HUES64 (cell line): ENCODE measurements around the gene TBC1D2B.

Source experiments
- H3K27ac ChIP-seq: 2 replicates; pipeline ENCODE4 v1.7.0; 2013; ENCODE audit warnings: low read depth, low read length, inconsistent platforms
- H3K27me3 ChIP-seq: 2 replicates; pipeline ENCODE4 v1.6.1; 2013; ENCODE audit warnings: mild to moderate bottlenecking, low read length; ENCODE audit not compliant: insufficient read depth
- H3K36me3 ChIP-seq: 2 replicates; pipeline ENCODE4 v1.6.1; 2013; ENCODE audit warnings: mild to moderate bottlenecking, low read length; ENCODE audit not compliant: insufficient read depth
- H3K4me1 ChIP-seq: 2 replicates; pipeline ENCODE4 v1.6.1; 2013; ENCODE audit warnings: mild to moderate bottlenecking, low read length, moderate library complexity; ENCODE audit not compliant: insufficient read depth
- H3K4me3 ChIP-seq: 2 replicates; pipeline ENCODE4 v1.5.1; 2013; ENCODE audit warnings: mild to moderate bottlenecking, low read length, moderate library complexity
- H3K9ac ChIP-seq: 2 replicates; pipeline ENCODE4 v1.6.1; 2013; ENCODE audit warnings: mild to moderate bottlenecking, low read depth, low read length
- H3K9me3 ChIP-seq: 2 replicates; pipeline ENCODE4 v1.6.1; 2013; ENCODE audit warnings: low read depth, low read length; ENCODE audit not compliant: insufficient read depth
- WGBS: fragments of 150-250, 120-280 bp; methylation state at CpG from one replicate; pipeline ENCODE4 v1.1.7; 2013; ENCODE audit warnings: missing lambda C conversion rate; 5-methylcytosine and 5-hydroxymethylcytosine counted together

The TBC1D2B gene

DNA sequence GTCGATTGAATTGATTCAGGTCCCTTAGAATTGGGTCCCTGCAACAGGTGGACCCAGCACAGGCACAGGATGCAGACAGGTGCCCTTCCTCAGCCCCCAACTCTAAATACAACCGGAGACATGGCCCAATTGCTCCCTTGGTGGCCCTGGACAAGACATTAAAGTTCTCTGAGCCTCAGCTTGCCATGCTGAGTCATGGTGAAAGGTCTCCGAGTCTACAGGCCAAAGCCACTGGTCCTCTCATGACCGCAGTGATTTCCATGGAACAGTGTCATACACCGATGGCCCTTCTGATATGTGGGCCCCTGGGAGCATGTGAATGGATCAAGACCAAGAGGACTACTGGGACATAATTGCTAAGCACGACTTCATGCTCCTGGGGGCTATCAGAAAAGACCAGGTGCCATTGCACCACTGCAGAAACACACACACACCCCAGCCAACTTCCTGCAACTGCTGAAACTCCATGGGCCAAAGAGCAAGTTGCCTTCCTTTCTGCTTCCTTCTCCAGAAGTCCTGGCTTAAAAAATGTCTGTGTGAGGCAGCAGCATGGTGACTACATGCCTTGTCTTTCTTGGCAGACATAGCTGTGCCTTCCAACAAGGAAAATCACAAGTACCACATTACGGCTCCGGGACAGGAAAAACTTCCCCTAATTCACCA lies 38.8 kb downstream of the TBC1D2B start:
- Histone ChIP-seq H3K36me3 (no peaks in the 10 kb centered on the region), H3K27ac (no peak overlapping the region), H3K27me3 (no peaks in the 10 kb centered on the region), H3K9me3 (no peaks in the 10 kb centered on the region), H3K4me1 (no peaks in the 10 kb centered on the region), H3K9ac (no peak overlapping the region), H3K4me3 (no peak overlapping the region)
- 94% methylated on average over 8 of the region's 8 CpGs for WGBS

DNA sequence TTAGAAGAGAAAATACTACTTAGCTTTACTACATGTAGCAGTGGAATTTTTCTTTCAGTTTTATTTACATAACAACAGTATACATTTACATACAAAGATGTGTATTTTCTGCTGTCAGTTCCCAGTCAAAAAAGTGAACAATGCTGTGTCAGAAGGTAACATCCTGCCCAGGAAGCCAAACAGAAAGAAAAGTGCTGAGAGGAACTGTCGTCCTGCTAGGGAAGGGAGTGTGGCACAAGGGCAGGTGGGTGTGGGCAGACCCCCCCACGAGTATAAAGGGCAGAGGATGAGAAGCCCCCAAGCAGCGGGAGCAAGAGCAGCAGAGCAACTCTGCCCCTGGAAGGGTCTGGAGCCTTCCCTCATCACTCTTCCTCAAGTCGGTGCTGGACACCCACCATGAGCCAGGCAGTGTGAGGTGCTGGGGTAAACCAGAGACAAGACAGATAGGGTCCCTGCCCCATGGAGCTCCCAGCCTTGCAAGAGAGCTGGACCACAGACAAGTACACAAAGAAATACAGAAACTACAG lies 39.7 kb downstream of the TBC1D2B start:
- H3K4me1 ChIP-seq = no peaks in the 10 kb centered on the region
- H3K9me3 ChIP-seq = no peaks in the 10 kb centered on the region
- WGBS = 77% methylated on average over 4 of the region's 4 CpGs
- H3K27ac ChIP-seq = no peak overlapping the region
- no peak overlapping the region for H3K4me3 ChIP-seq
- no peaks in the 10 kb centered on the region for H3K36me3 ChIP-seq
- H3K27me3 ChIP-seq = no peaks in the 10 kb centered on the region
- no peak overlapping the region for H3K9ac ChIP-seq

- H3K36me3 ChIP-seq = no peaks in the 10 kb centered on the region
- H3K4me3 ChIP-seq = no peak overlapping the region
- no peak overlapping the region for H3K9ac ChIP-seq
- no peaks in the 10 kb centered on the region for H3K4me1 ChIP-seq
- no peaks in the 10 kb centered on the region for H3K9me3 ChIP-seq
- WGBS = 74% methylated on average over 7 of the region's 7 CpGs
- H3K27ac ChIP-seq = no peak overlapping the region
- no peaks in the 10 kb centered on the region for H3K27me3 ChIP-seq
These were observed 40.2 kb downstream of the TBC1D2B start for GRCh38 chr15:78037328-78037727.

- H3K4me1 ChIP-seq = no peaks in the 10 kb centered on the region
- H3K27me3 ChIP-seq = no peaks in the 10 kb centered on the region
- no peak overlapping the region; the same call in 1 of the 2 replicates for H3K9ac ChIP-seq
- H3K36me3 ChIP-seq = no peaks in the 10 kb centered on the region
- no peaks in the 10 kb centered on the region for H3K9me3 ChIP-seq
- no peak overlapping the region for H3K4me3 ChIP-seq
- 90% methylated on average over 6 of the region's 6 CpGs for WGBS
- H3K27ac ChIP-seq = no peak overlapping the region
These were observed 41.5 kb downstream of the TBC1D2B start for GRCh38 chr15:78035861-78036476.

- H3K4me3 ChIP-seq = no peak overlapping the region
- H3K9ac ChIP-seq = no peak overlapping the region
- H3K9me3 ChIP-seq = no peaks in the 10 kb centered on the region
- H3K27ac ChIP-seq = no peak overlapping the region
- H3K36me3 ChIP-seq = no peaks in the 10 kb centered on the region
- H3K27me3 ChIP-seq = no peaks in the 10 kb centered on the region
- no peaks in the 10 kb centered on the region for H3K4me1 ChIP-seq
- WGBS = 91% methylated on average over 3 of the region's 4 CpGs
These were observed 42.2 kb downstream of the TBC1D2B start for GRCh38 chr15:78035321-78035751.

DNA sequence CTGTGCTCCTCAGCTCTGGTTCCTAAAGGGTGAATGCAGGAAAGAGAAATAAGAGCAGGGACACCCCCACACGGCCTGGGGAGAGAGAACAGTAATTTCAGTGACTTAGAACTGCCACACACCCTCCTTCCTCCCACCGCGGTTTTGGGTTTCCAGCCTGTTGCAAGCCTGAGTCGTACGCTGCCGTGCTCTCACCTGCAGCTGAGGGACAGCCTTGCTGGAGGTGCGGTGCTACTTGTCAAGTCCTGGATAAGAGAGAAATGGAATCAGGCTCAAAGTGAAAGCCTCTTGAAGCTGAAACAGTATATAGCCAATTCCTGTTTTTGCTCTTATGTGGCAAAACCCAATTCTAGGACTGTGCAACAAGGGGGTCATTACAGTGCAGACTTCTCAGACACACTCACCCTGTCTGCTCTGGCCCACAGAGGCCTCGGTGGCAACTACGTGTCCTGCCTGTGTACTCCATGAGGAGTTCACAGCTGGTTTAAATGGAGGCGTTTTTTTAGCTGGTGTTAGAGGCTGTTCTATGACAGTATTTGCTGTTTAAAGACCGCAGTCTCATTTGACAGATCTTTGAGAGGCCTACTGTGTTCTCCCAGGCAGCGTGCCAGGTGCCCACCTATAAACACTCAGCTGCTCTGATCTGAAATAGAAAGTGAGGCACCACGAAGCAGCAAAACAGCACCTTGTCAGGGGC lies 42.9 kb downstream of the TBC1D2B start:
- H3K4me3 ChIP-seq = no peak overlapping the region
- no peaks in the 10 kb centered on the region for H3K9me3 ChIP-seq
- no peak overlapping the region for H3K9ac ChIP-seq
- no peak overlapping the region for H3K27ac ChIP-seq
- peaks cover 2% of the 10 kb centered on the region for H3K36me3 ChIP-seq
- H3K4me1 ChIP-seq = no peaks in the 10 kb centered on the region
- WGBS = 83% methylated on average over 13 of the region's 13 CpGs
- H3K27me3 ChIP-seq = no peaks in the 10 kb centered on the region

DNA sequence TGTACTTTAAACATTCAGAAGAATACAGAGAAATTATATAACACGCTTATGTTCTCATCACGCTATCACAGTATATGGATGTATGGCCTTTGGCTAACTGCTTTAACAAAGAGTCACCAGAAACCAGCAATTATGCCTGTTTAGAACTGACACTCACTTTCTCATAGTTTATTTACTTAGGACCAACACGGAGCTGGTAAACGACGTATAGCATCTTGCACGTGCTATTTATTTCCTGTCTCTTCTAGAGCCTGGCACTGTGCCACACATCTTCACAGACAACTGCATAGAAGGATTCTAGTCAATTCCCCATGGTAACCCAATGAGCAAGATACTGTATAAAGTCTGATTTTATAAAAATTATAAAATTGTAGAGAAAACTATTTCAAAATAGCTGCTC lies 43.6 kb downstream of the TBC1D2B start:
- Histone ChIP-seq H3K9ac (no peak overlapping the region), H3K9me3 (no peaks in the 10 kb centered on the region), H3K36me3 (peaks cover 7% of the 10 kb centered on the region), H3K27me3 (no peaks in the 10 kb centered on the region), H3K4me1 (no peaks in the 10 kb centered on the region), H3K27ac (no peak overlapping the region), H3K4me3 (no peak overlapping the region)
- WGBS = 91% methylated on average over 6 of the region's 6 CpGs

- no peaks in the 10 kb centered on the region for H3K4me1 ChIP-seq
- H3K9me3 ChIP-seq = no peaks in the 10 kb centered on the region
- peaks cover 7% of the 10 kb centered on the region for H3K36me3 ChIP-seq
- H3K27ac ChIP-seq = no peak overlapping the region
- H3K4me3 ChIP-seq = no peak overlapping the region
- no peak overlapping the region for H3K9ac ChIP-seq
- H3K27me3 ChIP-seq = no peaks in the 10 kb centered on the region
- no CpG with 5 or more reads among the region's 4 CpGs for WGBS
These were observed 44.8 kb downstream of the TBC1D2B start for GRCh38 chr15:78032671-78033070.

DNA sequence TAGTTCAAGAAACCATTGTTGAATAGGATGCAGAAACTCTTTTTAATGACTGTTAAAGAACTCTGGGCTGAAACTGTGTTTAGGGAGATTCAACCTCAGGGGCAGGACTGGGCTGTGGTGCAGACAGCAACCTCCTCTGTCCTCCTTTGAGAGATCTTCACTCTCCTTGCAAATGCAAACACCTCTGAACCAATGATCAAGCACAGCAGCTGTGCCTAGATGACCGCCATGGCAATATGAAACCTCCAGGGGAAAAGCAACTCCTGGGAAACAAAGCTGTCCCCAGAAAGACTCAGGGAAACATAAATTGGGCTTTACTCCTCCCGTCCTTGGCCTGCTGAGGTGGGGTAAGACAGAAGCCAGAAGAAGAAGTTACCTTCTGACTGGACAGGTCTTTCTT lies 52.6 kb downstream of the TBC1D2B start:
- Histone ChIP-seq H3K27me3 (no peaks in the 10 kb centered on the region), H3K4me1 (no peaks in the 10 kb centered on the region), H3K4me3 (no peak overlapping the region), H3K27ac (no peak overlapping the region), H3K9ac (no peak overlapping the region), H3K9me3 (no peaks in the 10 kb centered on the region), H3K36me3 (peaks cover 23% of the 10 kb centered on the region)
- 83% methylated on average over 2 of the region's 2 CpGs for WGBS

- no peaks in the 10 kb centered on the region for H3K9me3 ChIP-seq
- no peaks in the 10 kb centered on the region for H3K4me1 ChIP-seq
- 97% methylated on average over 2 of the region's 2 CpGs for WGBS
- H3K9ac ChIP-seq = no peak overlapping the region
- peaks cover 19% of the 10 kb centered on the region for H3K36me3 ChIP-seq
- no peaks in the 10 kb centered on the region for H3K27me3 ChIP-seq
- H3K27ac ChIP-seq = no peak overlapping the region
- no peak overlapping the region for H3K4me3 ChIP-seq
These were observed 53.0 kb downstream of the TBC1D2B start for GRCh38 chr15:78024519-78024870.

- Histone ChIP-seq H3K9me3 (no peaks in the 10 kb centered on the region), H3K36me3 (peaks cover 16% of the 10 kb centered on the region), H3K9ac (no peak overlapping the region), H3K27me3 (no peaks in the 10 kb centered on the region), H3K4me3 (no peak overlapping the region), H3K27ac (no peak overlapping the region), H3K4me1 (no peaks in the 10 kb centered on the region)
- 95% methylated on average over 17 of the region's 17 CpGs for WGBS
These were observed 53.5 kb downstream of the TBC1D2B start for GRCh38 chr15:78023865-78024518.
